Left ventricle myocardium inferior (tissue), 1 donor: ENCODE measurements around the gene OXTR. TPM values are rescaled to one million over a fixed set of nuclear protein-coding genes. Genes with fewer than 3 reads are reported as not detected.

Experiments
- DNase-seq: peaks from one replicate; pipeline ENCODE4 v3.0.0-alpha.2; 2020
- H3K27ac ChIP-seq: fragments of 200-600 bp; replicated peaks from 2 replicates; pipeline ENCODE4 v1.8.0; 2021
- H3K27me3 ChIP-seq: fragments of 200-600 bp; 2 replicates; pipeline ENCODE4 v1.8.0; 2021; ENCODE audit warnings: low read depth
- H3K36me3 ChIP-seq: fragments of 200-600 bp; 2 replicates; pipeline ENCODE4 v1.8.0; 2021
- H3K4me1 ChIP-seq: fragments of 200-600 bp; 2 replicates; pipeline ENCODE4 v1.8.0; 2021
- H3K4me3 ChIP-seq: fragments of 200-600 bp; 2 replicates; pipeline ENCODE4 v1.8.0; 2021; ENCODE audit warnings: mild to moderate bottlenecking, moderate library complexity
- H3K9me3 ChIP-seq: fragments of 200-600 bp; replicated peaks from 2 replicates; pipeline ENCODE4 v1.8.0; 2021
- intact Hi-C: fragments of 100-400 bp; cut with micrococcal nuclease; formaldehyde crosslinking; loops from one replicate; pipeline ENCODE4 v1.11.0; 2022
- total RNA-seq: library from RNA; stranded (reverse); fragmentation: NEBNext Ultra II Directional; extraction: Animal tissue kit (Norgen Biotek cat#: 25700); gene quantifications from one replicate; pipeline ENCODE4 v1.2.1, GENCODE V29; 2021
- TF ChIP-seq, protein P1 (sequence below): fragments of 200-600 bp; IDR thresholded peaks from 2 replicates; pipeline ENCODE4 v1.8.0; 2021; ENCODE audit warnings: antibody characterized with exemption, mild to moderate bottlenecking, borderline replicate concordance
- donor health status: DM: no; HTN: yes; CAD: no; lungs with severe emphysema.

Gene OXTR
- total RNA-seq, 1 donor from 2014 or later: 0.14 TPM

GRCh38 chr3:8805774-8806173, 36.4 kb upstream of the OXTR start:
- TF ChIP-seq, protein P1, sequence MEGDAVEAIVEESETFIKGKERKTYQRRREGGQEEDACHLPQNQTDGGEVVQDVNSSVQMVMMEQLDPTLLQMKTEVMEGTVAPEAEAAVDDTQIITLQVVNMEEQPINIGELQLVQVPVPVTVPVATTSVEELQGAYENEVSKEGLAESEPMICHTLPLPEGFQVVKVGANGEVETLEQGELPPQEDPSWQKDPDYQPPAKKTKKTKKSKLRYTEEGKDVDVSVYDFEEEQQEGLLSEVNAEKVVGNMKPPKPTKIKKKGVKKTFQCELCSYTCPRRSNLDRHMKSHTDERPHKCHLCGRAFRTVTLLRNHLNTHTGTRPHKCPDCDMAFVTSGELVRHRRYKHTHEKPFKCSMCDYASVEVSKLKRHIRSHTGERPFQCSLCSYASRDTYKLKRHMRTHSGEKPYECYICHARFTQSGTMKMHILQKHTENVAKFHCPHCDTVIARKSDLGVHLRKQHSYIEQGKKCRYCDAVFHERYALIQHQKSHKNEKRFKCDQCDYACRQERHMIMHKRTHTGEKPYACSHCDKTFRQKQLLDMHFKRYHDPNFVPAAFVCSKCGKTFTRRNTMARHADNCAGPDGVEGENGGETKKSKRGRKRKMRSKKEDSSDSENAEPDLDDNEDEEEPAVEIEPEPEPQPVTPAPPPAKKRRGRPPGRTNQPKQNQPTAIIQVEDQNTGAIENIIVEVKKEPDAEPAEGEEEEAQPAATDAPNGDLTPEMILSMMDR: no peak
- no peak for DNase-seq
- no peak overlapping the region for H3K27ac ChIP-seq
- H3K36me3 ChIP-seq: no peaks in the 10 kb centered on the region
- H3K27me3 ChIP-seq: no peaks in the 10 kb centered on the region
- intact Hi-C loops: no loop called here
- H3K4me1 ChIP-seq: no peaks in the 10 kb centered on the region
- peaks cover 15% of the 10 kb centered on the region for H3K9me3 ChIP-seq
- no peak overlapping the region for H3K4me3 ChIP-seq

DNA sequence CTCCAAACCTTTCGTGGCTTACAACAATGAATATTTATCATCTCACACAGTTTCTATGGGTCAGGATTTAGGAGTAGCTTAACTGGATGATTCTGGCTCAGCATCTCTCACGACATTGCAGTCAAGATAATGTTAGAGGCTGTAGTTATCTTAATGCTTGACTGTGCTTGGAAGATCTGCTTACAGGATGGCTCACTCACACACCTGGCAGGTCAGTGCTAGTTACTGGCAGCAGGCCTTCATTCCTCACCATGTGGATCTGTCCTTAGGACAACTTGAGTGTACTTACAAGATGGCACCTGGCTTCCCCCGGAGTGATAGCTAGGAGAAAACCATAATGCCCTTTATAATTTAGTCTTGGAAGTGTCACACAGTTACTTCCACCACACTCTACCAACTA, 32.8 kb upstream of the OXTR start:
- intact Hi-C loops: no loop called here
- H3K36me3 ChIP-seq: no peaks in the 10 kb centered on the region
- H3K9me3 ChIP-seq: peaks cover 25% of the 10 kb centered on the region
- DNase-seq: no peak
- no peak overlapping the region for H3K27ac ChIP-seq
- no peak overlapping the region for H3K4me3 ChIP-seq
- no peaks in the 10 kb centered on the region for H3K4me1 ChIP-seq
- H3K27me3 ChIP-seq: no peaks in the 10 kb centered on the region
- TF ChIP-seq, protein P1: no peak

DNA sequence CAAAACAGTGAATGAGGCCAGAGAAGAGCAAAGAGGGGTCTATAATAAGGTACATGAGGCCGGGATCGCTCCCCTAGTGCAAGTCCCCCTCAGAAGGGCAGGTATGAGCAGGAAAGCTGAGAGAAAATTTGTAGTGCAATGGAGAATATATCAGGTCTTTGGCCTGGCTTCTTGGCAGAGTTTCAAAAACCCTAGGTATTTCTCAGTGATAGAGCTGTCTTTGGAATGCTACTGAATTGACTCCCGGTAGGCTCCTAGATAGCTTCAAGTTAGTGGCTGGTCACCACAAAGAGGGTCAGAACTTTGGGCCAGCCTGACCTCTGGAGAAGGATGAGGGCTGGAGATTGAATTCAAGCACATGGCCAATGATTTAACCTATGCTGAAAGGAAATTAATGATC, 30.6 kb upstream of the OXTR start:
- Histone ChIP-seq H3K4me1 (no peaks in the 10 kb centered on the region), H3K36me3 (no peaks in the 10 kb centered on the region), H3K27me3 (no peaks in the 10 kb centered on the region), H3K9me3 (peaks cover 22% of the 10 kb centered on the region), H3K27ac (no peak overlapping the region), H3K4me3 (no peak overlapping the region)
- TF ChIP-seq, protein P1: no peak
- intact Hi-C loops: no loop called here
- DNase-seq: no peak

- Histone ChIP-seq H3K4me1 (no peaks in the 10 kb centered on the region), H3K9me3 (peaks cover 12% of the 10 kb centered on the region), H3K36me3 (no peaks in the 10 kb centered on the region), H3K27me3 (no peaks in the 10 kb centered on the region), H3K4me3 (no peak overlapping the region), H3K27ac (no peak overlapping the region)
- no peak for DNase-seq
- intact Hi-C loops: no loop called here
- TF ChIP-seq, protein P1: no peak
These were observed 24.8 kb upstream of the OXTR start for GRCh38 chr3:8794247-8794646.

GRCh38 chr3:8793242-8793641, 23.8 kb upstream of the OXTR start:
- intact Hi-C loops: no loop called here

More at GRCh38 chr3:8793242-8793641, 23.8 kb upstream of the OXTR start:
- H3K4me1 ChIP-seq: no peaks in the 10 kb centered on the region
- DNase-seq: no peak
- no peaks in the 10 kb centered on the region for H3K27me3 ChIP-seq
- no peak overlapping the region for H3K4me3 ChIP-seq
- TF ChIP-seq, protein P1: no peak
- H3K36me3 ChIP-seq: no peaks in the 10 kb centered on the region
- no peak overlapping the region for H3K27ac ChIP-seq
- H3K9me3 ChIP-seq: peaks cover 22% of the 10 kb centered on the region
